WTC11 (cell line): ENCODE data around the gene VSTM2L. TPM values are rescaled to one million over a fixed set of nuclear protein-coding genes. Genes with fewer than 3 reads are reported as not detected.

Experiments
- ATAC-seq: fragments of 200-7000 bp; cut with Tn5 transposase; 2 replicates; pipeline ENCODE4 v1.10.0; 2021; ENCODE audit warnings: mild to moderate bottlenecking, moderate library complexity
- CTCF ChIA-PET: fragments of 300-600 bp; sonication (Branson Sonifier 250); formaldehyde crosslinking; loops from one replicate; lab custom pipeline; 2021; ENCODE audit warnings: antibody characterized with exemption; lab: Charles Lee
- POLR2A ChIA-PET: fragments of 350-600 bp; sonication (Branson Sonifier 250); formaldehyde crosslinking; loops from one replicate; lab custom pipeline; 2021; ENCODE audit warnings: antibody characterized with exemption; lab: Charles Lee
- DNase-seq: peaks from one replicate; pipeline ENCODE4 v3.0.0; 2021; ENCODE audit warnings: low spot score
- H3K27ac Mint-ChIP-seq: 2 replicates; pipeline ENCODE4 v1.8.0; 2021; ENCODE audit warnings: mixed read lengths
- H3K27me3 Mint-ChIP-seq: 2 replicates; pipeline ENCODE4 v1.8.0; 2021; ENCODE audit warnings: low read depth, mild to moderate bottlenecking, moderate library complexity, mixed read lengths
- H3K36me3 Mint-ChIP-seq: 2 replicates; pipeline ENCODE4 v1.8.0; 2021; ENCODE audit warnings: mixed read lengths
- H3K4me1 Mint-ChIP-seq: 2 replicates; pipeline ENCODE4 v1.8.0; 2022; ENCODE audit warnings: mixed read lengths
- H3K4me3 Mint-ChIP-seq: 2 replicates; pipeline ENCODE4 v1.8.0; 2021; ENCODE audit warnings: mild to moderate bottlenecking, moderate library complexity, mixed read lengths
- H3K9me3 Mint-ChIP-seq: 2 replicates; pipeline ENCODE4 v1.8.0; 2021; ENCODE audit warnings: mixed read lengths
- EMX1 ChIP-seq: fragments of 250-450 bp; sonication (Bioruptor Pico); IDR thresholded peaks from 2 replicates; pipeline ENCODE4 v1.8.0; 2021; ENCODE audit warnings: mild to moderate bottlenecking
- ESRRA ChIP-seq: sonication (generic); formaldehyde crosslinking; IDR thresholded peaks from 2 replicates; pipeline ENCODE4 v1.8.1; 2022; ENCODE audit warnings: mild to moderate bottlenecking, missing genetic modification reagents, borderline replicate concordance
- GRHL2 ChIP-seq: fragments of 250-450 bp; sonication (Bioruptor Pico); IDR thresholded peaks from 2 replicates; pipeline ENCODE4 v1.8.0; 2022; ENCODE audit warnings: mild to moderate bottlenecking, moderate library complexity; ENCODE audit not compliant: insufficient replicate concordance, severe bottlenecking
- HMGXB4 ChIP-seq: sonication (generic); formaldehyde crosslinking; IDR thresholded peaks from 2 replicates; pipeline ENCODE4 v1.8.1; 2023; ENCODE audit warnings: mild to moderate bottlenecking, moderate library complexity, missing genetic modification reagents
- JAZF1 ChIP-seq: fragments of 250-450 bp; sonication (Bioruptor Pico); IDR thresholded peaks from 2 replicates; pipeline ENCODE4 v1.9.0; 2021; ENCODE audit warnings: moderate library complexity, mild to moderate bottlenecking, inconsistent platforms
- MLX ChIP-seq: sonication (generic); formaldehyde crosslinking; IDR thresholded peaks from 2 replicates; pipeline ENCODE4 v1.8.1; 2023; ENCODE audit warnings: mild to moderate bottlenecking, missing genetic modification reagents, moderate library complexity
- NFE2L1 ChIP-seq: sonication (generic); formaldehyde crosslinking; IDR thresholded peaks from 2 replicates; pipeline ENCODE4 v1.8.1; 2023; ENCODE audit warnings: missing genetic modification reagents
- SOX15 ChIP-seq: fragments of 250-450 bp; sonication (Bioruptor Pico); IDR thresholded peaks from 2 replicates; pipeline ENCODE4 v1.9.0; 2021; ENCODE audit warnings: mild to moderate bottlenecking
- SP1 ChIP-seq: sonication (generic); formaldehyde crosslinking; conservative IDR thresholded peaks from 2 replicates; pipeline ENCODE4 v1.8.1; 2022; ENCODE audit warnings: missing genetic modification reagents
- TCF7 ChIP-seq: sonication (generic); formaldehyde crosslinking; IDR thresholded peaks from 2 replicates; pipeline ENCODE4 v1.8.0; 2022; ENCODE audit warnings: mild to moderate bottlenecking, low read depth, missing genetic modification reagents, moderate library complexity
- ZNF219 ChIP-seq: sonication (generic); formaldehyde crosslinking; IDR thresholded peaks from 2 replicates; pipeline ENCODE4 v1.8.0; 2023; ENCODE audit warnings: missing genetic modification reagents, mild to moderate bottlenecking, borderline replicate concordance
- ZNF281 ChIP-seq: sonication (generic); formaldehyde crosslinking; IDR thresholded peaks from 2 replicates; pipeline ENCODE4 v1.8.0; 2023; ENCODE audit warnings: mild to moderate bottlenecking, missing genetic modification reagents
- ZNF416 ChIP-seq: fragments of 250-450 bp; sonication (Bioruptor Pico); IDR thresholded peaks from 2 replicates; pipeline ENCODE4 v1.9.0; 2021; ENCODE audit warnings: mild to moderate bottlenecking, inconsistent platforms
- ZNF671 ChIP-seq: fragments of 250-450 bp; sonication (Bioruptor Pico); IDR thresholded peaks from 2 replicates; pipeline ENCODE4 v1.8.0; 2021; ENCODE audit warnings: mild to moderate bottlenecking
- total RNA-seq: library from RNA; stranded (reverse); gene quantifications from 3 replicates; pipeline ENCODE4 v1.2.3, GENCODE V29; 2021
- TF ChIP-seq, protein P1 (sequence below): sonication (generic); formaldehyde crosslinking; IDR thresholded peaks from 2 replicates; pipeline ENCODE4 v1.8.0; 2022; ENCODE audit warnings: mild to moderate bottlenecking, missing genetic modification reagents
- TF ChIP-seq, protein P2 (sequence below): sonication (generic); formaldehyde crosslinking; IDR thresholded peaks from 2 replicates; pipeline ENCODE4 v1.8.1; 2022; ENCODE audit warnings: low read depth, mild to moderate bottlenecking, moderate library complexity, missing genetic modification reagents, borderline replicate concordance
- TF ChIP-seq, protein P3 (sequence below): fragments of 250-450 bp; sonication (Bioruptor Pico); IDR thresholded peaks from 2 replicates; pipeline ENCODE4 v1.9.0; 2021; ENCODE audit warnings: mild to moderate bottlenecking, borderline replicate concordance
- TF ChIP-seq, protein P4 (sequence below): sonication (generic); formaldehyde crosslinking; IDR thresholded peaks from 2 replicates; pipeline ENCODE4 v1.8.1; 2023; ENCODE audit warnings: mild to moderate bottlenecking, missing genetic modification reagents

The VSTM2L gene
- total RNA-seq, 1 experiment from 2014 or later = 1.9 TPM

- TF ChIP-seq, protein P1, sequence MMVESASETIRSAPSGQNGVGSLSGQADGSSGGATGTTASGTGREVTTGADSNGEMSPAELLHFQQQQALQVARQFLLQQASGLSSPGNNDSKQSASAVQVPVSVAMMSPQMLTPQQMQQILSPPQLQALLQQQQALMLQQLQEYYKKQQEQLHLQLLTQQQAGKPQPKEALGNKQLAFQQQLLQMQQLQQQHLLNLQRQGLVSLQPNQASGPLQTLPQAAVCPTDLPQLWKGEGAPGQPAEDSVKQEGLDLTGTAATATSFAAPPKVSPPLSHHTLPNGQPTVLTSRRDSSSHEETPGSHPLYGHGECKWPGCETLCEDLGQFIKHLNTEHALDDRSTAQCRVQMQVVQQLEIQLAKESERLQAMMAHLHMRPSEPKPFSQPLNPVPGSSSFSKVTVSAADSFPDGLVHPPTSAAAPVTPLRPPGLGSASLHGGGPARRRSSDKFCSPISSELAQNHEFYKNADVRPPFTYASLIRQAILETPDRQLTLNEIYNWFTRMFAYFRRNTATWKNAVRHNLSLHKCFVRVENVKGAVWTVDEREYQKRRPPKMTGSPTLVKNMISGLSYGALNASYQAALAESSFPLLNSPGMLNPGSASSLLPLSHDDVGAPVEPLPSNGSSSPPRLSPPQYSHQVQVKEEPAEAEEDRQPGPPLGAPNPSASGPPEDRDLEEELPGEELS (CRISPR knock-in tag) = no peak
- TF ChIP-seq HMGXB4 (CRISPR knock-in tag) = no peak
- no peak for TF ChIP-seq ESRRA (CRISPR knock-in tag)
Measured at GRCh38 chr20:37928996-37929682, 26.2 kb downstream of the VSTM2L start (continued).

GRCh38 chr20:37929683-37930014, 26.7 kb downstream of the VSTM2L start:
- no peaks in the 10 kb centered on the region; the same call in 1 of the 2 replicates for H3K27me3 Mint-ChIP-seq
- H3K9me3 Mint-ChIP-seq = no peaks in the 10 kb centered on the region
- ChIA-PET CTCF (interaction anchor here (1.3 to 2.2 kb wide), 3 partner anchors 12 to 365 kb away, joined by 3 to 8 read pairs (median 7); no protein-coding TSS in a partner anchor), POLR2A (no interaction called here)
- no peak overlapping the region for H3K4me3 Mint-ChIP-seq
- no peak for DNase-seq
- H3K4me1 Mint-ChIP-seq = peaks cover 44% of the 10 kb centered on the region
- no peaks in the 10 kb centered on the region for H3K36me3 Mint-ChIP-seq
- no peak overlapping the region for H3K27ac Mint-ChIP-seq
- no peak for ATAC-seq
- TF ChIP-seq, protein P2, sequence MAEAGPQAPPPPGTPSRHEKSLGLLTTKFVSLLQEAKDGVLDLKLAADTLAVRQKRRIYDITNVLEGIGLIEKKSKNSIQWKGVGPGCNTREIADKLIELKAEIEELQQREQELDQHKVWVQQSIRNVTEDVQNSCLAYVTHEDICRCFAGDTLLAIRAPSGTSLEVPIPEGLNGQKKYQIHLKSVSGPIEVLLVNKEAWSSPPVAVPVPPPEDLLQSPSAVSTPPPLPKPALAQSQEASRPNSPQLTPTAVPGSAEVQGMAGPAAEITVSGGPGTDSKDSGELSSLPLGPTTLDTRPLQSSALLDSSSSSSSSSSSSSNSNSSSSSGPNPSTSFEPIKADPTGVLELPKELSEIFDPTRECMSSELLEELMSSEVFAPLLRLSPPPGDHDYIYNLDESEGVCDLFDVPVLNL (CRISPR knock-in tag) = no peak
- TF ChIP-seq EMX1 = no peak
- no peak for TF ChIP-seq ZNF416 (CRISPR knock-in tag)
- no peak for TF ChIP-seq GRHL2
- no peak for TF ChIP-seq SP1 (CRISPR knock-in tag)
- TF ChIP-seq ZNF281 (CRISPR knock-in tag) = no peak
- no peak for TF ChIP-seq ZNF219 (CRISPR knock-in tag)
- TF ChIP-seq SOX15 = no peak
- TF ChIP-seq TCF7 (CRISPR knock-in tag) = no peak
- no peak for TF ChIP-seq HMGXB4 (CRISPR knock-in tag)
- no peak for TF ChIP-seq ZNF671 (CRISPR knock-in tag)
- no peak for TF ChIP-seq NFE2L1 (CRISPR knock-in tag)
- no peak for TF ChIP-seq MLX (CRISPR knock-in tag)
- TF ChIP-seq JAZF1 = no peak
- TF ChIP-seq, protein P3, sequence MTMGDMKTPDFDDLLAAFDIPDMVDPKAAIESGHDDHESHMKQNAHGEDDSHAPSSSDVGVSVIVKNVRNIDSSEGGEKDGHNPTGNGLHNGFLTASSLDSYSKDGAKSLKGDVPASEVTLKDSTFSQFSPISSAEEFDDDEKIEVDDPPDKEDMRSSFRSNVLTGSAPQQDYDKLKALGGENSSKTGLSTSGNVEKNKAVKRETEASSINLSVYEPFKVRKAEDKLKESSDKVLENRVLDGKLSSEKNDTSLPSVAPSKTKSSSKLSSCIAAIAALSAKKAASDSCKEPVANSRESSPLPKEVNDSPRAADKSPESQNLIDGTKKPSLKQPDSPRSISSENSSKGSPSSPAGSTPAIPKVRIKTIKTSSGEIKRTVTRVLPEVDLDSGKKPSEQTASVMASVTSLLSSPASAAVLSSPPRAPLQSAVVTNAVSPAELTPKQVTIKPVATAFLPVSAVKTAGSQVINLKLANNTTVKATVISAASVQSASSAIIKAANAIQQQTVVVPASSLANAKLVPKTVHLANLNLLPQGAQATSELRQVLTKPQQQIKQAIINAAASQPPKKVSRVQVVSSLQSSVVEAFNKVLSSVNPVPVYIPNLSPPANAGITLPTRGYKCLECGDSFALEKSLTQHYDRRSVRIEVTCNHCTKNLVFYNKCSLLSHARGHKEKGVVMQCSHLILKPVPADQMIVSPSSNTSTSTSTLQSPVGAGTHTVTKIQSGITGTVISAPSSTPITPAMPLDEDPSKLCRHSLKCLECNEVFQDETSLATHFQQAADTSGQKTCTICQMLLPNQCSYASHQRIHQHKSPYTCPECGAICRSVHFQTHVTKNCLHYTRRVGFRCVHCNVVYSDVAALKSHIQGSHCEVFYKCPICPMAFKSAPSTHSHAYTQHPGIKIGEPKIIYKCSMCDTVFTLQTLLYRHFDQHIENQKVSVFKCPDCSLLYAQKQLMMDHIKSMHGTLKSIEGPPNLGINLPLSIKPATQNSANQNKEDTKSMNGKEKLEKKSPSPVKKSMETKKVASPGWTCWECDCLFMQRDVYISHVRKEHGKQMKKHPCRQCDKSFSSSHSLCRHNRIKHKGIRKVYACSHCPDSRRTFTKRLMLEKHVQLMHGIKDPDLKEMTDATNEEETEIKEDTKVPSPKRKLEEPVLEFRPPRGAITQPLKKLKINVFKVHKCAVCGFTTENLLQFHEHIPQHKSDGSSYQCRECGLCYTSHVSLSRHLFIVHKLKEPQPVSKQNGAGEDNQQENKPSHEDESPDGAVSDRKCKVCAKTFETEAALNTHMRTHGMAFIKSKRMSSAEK (CRISPR knock-in tag) = no peak
- TF ChIP-seq, protein P4, sequence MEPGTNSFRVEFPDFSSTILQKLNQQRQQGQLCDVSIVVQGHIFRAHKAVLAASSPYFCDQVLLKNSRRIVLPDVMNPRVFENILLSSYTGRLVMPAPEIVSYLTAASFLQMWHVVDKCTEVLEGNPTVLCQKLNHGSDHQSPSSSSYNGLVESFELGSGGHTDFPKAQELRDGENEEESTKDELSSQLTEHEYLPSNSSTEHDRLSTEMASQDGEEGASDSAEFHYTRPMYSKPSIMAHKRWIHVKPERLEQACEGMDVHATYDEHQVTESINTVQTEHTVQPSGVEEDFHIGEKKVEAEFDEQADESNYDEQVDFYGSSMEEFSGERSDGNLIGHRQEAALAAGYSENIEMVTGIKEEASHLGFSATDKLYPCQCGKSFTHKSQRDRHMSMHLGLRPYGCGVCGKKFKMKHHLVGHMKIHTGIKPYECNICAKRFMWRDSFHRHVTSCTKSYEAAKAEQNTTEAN (CRISPR knock-in tag) = no peak
